Astrocyte (in vitro differentiated cells and primary cell): ENCODE results near the gene CSPG4.
"Not testable (repeated sequence)": the region's sequence is repeated elsewhere in the genome, so short reads cannot be mapped to it uniquely, and the experiment has no call there.

Source experiments
- CTCF ChIP-seq: IDR thresholded peaks from 2 replicates; pipeline ENCODE4 v1.5.1; 2011; ENCODE audit warnings: low read depth, mild to moderate bottlenecking, inconsistent platforms, low read length, moderate library complexity; ENCODE audit not compliant: insufficient read depth
- EZH2 ChIP-seq: IDR thresholded peaks from 2 replicates; pipeline ENCODE4 v1.6.1; 2012; ENCODE audit warnings: mild to moderate bottlenecking, low read length, inconsistent platforms; ENCODE audit not compliant: insufficient read depth

GRCh38 chr15:75693028-75693427, 19.6 kb downstream of the CSPG4 start:
- TF ChIP-seq CTCF, EZH2: not testable (repeated sequence)
